ENCODE results near the gene MECP2.
"Not testable (repeated sequence)": the region's sequence is repeated elsewhere in the genome, so short reads cannot be mapped to it uniquely, and the experiment has no call there.

MECP2 gene

DNA sequence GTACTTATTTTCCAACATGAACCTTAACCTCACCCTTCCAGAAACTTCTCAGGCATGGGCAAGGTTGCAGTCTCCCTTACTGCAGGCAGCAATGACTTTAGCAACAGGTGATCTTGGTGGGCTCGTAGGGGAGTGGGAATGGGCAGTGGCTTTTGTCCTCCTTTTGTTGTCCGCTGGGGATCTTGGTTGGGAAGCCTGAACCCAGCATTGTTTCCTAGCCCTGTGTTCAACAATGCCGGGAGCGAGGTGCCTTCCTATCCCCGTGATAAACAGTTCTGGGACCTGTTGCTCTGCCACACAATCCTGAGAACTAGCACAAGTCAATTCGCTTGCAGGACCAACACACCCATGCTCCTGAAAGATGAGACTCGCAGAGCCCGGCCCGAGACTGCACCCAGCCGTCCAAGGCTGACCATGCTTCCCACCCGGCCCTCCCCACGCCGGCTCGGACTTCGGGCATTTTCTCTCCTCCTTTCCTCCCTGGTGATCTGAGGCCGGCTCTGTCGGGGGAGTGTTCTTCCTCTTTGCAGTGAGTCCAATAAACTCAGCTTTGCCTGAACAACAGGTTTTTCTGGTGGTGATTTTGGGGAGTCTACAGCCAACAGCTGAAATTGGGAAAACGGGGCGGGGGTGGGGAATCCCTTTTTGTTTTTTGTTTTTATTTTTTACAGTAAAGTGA is 98.0 kb downstream of the MECP2 start:
- no peak for FAIRE-seq
- no peak for DNase-seq (ENCODE audit: low spot score)

DNA sequence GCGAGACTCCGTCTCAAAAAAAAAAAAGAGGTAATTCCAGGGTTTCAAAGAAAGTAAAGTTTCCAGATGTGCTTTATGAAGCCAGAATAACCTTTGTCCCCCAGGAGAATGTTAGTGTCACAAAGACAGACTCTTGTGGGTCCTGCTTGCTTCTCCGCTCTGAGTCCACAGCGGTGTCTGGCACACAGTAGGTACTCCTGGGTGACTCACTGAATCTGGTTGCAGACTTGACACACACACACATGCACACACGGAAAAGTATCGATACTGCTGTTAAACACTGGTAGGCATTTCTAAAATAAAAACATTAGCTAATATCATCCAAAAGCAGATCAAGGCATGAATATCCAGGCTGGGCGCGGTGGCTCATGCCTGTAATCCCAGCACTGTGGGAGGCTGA is 102.0 kb downstream of the MECP2 start:
- FAIRE-seq (no peak), DNase-seq (ENCODE audit: low spot score) (no peak)

DNA sequence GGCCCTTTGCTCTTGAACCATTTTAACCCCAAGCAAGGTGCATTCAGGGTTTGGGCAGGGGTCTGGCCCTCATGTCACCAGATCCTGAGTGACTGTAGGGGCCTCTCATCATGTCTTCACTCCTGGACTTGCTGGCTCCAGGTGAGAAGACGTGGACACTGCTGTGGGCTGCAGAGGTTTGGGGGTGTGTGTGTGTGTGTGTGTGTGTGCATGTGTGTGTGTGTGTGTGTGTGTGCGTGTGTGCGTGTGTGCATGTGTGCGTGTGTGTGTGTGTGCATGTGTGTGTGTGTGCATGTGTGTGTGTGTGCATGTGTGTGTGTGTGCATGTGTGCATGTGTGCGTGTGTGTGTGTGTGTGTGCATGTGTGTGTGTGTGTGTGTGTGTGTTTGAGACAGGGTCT is 103.1 kb downstream of the MECP2 start:
- not testable (repeated sequence) for DNase-seq (ENCODE audit: low spot score); FAIRE-seq

DNA sequence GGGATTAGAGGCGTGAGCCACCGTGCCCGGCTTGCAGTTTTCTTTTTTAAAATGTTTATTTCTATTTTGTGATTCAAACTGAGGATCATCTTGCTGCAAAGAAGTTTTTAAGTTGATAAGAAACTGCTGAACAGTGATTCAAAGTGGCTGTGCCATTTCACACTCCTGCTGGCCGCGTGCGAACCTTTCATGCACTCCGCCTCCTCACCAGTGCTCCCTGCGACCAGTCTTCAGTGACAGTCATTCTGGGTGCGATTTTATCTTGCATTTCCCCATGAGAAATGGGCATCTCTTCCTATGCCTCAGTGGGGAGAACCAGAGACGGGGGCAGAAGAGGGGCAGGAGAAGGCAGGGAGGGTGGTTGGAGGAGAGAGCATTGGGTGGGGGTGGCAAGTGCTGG is 103.5 kb downstream of the MECP2 start:
- DNase-seq (ENCODE audit: low spot score): no peak
- no peak for FAIRE-seq

DNA sequence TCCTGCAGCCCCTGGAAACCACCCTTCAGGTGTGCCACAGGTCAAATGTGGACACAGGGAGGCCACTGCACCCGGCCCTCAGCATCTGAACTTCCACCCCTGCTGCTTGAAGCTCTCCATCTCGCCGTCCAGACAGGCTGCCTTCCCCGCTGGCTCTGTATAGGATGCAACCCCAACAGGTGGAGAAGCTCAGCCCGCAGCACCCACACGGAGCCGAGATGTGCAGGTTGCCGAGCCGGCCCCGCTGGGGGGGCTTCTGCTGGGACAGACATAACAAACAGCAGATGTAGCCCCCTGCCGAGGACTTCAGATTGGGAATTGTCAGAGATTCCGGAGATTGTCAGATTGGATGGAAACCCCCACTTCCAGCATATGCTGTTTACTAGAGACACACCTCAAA is 104.4 kb downstream of the MECP2 start:
- DNase-seq (ENCODE audit: low spot score) (no peak), FAIRE-seq (no peak)

DNA sequence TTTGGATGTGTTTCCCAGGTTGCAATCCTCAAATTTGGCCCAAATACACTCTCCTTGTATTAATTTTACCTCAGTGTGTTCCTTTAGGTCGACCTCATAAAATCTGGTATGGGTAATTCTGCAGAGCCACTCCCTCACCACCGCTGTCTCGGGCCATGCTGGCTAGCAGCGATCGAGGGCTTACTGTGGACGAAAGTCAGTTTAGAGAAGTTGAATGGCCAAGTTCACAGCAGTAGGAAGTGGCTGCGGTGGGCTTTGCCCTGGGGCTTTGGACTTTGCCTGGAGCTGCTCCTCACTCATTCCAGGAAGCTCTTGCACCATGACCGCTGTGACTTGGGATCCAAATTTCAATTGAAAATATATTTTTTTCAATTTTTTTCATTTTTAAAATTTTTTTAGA is 105.3 kb downstream of the MECP2 start:
- DNase-seq (ENCODE audit: low spot score) (no peak), FAIRE-seq (no peak)

DNA sequence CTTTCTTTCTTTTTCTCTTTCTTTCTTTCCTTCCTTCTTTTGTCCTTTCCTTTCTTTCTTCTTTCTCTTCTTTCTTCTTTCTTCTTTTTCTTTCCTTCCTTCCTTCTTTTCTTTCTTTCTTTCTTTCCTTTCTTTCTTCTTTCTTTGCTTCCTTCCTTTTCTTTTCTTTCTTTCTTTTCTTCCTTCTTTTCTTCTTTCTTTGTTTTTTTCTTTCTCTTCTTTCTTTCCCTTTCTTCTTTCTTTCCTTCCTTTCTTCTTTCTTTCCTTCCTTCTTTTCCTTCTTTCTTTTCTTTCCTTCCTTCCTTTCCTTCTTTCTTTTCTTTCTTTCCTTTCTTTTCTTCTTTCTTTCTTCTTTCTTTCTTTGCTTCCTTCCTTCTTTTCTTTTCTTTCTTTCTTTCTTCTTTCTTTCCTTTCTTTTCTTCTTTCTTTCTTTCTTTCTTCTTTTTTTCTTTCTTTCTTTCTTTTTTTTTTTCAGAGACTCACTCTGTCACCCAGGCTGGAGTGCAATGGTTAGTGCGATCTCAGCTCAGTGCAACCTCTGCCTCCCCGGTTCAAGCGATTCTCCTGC is 106.4 kb downstream of the MECP2 start:
- FAIRE-seq: no peak
- DNase-seq (ENCODE audit: low spot score): no peak

DNA sequence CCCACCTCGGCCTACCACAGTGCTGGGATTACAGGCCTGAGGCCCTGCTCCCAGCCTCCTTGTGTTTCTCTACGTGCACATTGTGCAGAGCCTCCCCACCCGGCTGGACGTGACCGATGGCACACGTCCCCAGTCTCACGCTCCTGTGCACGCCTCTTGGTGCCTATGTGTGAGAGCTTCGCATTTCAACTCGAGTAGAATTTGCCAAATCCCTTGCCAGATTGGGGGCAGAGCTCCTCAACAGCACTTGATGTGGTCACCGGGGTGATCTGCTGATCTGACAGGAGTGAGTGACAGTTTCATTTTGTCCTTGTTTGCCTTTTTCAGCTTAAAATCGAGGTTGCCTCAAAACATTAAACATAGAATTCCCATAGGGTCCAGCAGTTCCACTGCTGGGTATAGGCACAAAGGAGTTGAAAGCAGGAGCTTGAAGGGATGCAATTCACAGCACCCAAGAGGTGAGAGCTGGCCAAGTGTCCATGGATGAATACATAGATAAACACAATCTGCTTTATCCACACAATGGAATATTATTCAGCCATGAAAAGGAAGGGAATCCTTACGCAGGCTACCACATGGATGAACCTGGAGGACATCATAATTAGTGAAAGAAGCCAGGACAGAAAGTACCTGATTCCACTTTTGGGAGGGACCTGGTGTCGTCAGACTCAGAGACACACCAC is 107.4 kb downstream of the MECP2 start:
- FAIRE-seq: no peak
- DNase-seq (ENCODE audit: low spot score): no peak

DNA sequence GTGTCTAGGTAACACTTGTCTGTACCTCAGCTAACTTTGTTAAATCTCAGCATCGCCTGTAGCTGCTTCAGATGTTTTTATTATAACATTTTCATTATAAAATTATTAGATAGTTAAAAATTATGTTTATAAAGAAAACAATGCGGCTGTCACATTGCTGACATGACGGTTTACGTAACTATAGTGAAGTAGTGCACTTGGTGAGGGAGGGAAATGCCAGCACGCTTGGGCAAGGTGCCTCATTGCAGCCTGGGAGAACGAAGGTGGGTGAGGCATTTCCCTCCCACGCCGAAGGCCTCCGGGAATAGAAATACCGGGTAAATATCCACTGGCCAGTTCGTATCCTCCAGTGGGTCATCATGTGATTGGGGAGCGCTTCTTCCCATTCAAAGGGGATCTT is 109.0 kb downstream of the MECP2 start:
- DNase-seq (ENCODE audit: low spot score) (no peak), FAIRE-seq (no peak)

DNA sequence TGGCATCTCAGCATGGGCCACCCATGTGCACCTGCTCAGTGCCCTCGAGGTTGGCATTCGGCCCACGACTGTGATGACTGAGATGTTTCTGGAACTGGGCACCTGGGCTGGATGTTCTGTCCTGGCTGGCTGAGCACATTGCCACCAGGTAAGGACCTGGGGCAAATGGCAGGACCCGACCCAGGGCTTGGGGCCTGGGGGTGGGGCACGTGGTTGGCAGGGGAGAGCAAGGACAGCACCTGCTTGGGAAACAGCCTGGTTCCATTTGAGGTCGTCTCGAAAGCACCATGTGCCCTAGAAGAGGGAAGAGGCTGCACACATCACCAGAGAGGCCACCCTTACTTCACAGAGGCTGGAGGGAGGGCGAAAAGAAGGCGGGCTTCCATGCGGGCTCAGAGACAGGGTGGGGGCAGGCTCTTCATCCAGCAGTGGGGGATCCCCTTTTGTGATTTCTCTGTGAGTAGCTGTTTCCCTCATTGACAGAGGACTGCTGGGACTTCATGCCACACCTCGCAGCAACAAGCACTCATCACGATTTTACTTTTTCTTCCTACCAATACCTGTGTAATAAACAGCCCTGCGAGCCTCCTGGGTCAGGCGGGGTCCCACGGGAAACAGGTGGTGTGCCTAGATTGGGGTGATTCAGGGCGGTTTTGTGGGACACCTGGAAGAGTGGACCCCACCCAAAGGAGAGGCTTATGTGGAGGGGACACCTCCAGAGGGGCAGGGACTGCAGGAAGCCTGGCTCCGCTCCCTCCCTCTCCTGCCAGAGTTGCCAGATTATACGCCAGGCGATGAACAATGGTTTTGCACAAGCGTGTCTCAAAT is 113.0 kb downstream of the MECP2 start:
- FAIRE-seq (no peak), DNase-seq (ENCODE audit: low spot score) (no peak)

DNA sequence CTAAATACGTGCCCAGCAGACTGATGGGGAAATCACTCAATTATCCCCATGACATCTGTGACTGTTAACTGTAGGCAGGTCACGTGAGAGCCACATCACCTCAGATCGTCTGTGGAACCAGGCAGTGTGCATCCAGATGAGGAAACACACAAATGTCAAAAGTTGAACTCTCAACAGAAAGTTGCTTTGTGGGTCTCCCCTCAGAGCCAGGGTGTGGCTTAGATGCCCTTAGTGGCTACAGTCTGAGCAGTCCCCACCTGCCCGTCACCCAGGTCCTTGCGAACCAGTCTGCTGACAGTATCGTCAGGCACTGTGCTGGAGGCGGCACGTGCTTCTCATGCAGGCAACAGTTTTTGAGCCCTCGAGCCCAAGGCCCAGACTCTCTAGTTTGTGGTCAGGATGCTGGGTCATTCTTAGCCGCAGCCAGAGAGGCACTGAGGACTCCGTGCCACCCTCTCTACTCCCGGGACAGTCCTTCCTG is 114.2 kb downstream of the MECP2 start:
- DNase-seq (ENCODE audit: low spot score): no peak
- no peak for FAIRE-seq

DNA sequence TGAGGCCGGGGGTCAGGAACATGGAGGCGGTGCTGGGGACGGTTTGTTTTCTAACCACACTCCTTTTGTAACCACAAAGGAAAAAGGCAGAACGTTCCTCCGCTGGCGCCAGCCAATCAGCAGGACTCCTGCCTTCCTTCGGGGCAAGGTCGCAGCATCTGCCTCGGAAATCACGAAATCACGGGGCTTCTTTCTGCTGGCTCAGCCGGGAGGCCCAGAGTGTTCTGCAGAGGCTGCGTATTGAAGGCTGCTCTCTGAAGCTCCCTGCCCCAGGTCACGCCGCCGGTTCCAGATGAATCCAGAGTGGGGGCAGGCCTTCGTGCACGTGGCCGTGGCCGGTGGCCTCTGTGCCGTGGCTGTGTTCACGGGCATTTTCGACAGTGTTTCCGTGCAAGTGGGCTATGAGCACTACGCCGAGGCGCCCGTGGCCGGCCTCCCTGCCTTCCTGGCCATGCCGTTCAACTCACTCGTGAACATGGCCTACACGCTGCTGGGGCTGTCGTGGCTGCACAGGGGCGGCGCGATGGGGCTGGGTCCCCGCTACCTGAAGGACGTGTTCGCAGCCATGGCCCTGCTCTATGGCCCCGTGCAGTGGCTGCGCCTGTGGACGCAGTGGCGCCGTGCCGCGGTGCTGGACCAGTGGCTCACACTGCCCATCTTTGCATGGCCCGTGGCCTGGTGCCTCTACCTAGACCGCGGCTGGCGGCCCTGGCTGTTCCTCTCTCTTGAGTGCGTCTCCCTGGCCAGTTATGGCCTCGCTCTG is 115.6 kb downstream of the MECP2 start:
- DNase-seq (ENCODE audit: low spot score) (no peak), FAIRE-seq (no peak)

DNA sequence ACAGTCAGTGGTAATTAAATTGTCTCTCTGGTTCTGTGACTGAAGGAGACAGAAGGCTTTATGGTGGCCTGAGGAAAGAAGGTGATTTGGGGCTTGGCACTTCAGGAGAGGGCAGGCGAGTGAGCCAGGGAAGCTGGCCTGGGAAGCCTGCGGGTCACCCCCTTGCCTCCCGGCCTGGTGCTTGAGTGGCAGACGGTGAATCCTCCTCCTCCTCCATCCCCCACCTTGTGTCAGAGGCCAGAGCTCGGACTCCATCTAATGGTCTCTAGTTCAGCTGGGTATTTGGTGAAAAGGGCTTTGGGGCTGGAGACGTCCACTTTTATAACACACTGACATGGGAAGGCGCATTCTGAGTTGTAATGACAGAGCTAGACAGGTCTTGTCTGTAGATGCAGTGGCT is 116.3 kb downstream of the MECP2 start:
- FAIRE-seq (no peak), DNase-seq (ENCODE audit: low spot score) (no peak)

DNA sequence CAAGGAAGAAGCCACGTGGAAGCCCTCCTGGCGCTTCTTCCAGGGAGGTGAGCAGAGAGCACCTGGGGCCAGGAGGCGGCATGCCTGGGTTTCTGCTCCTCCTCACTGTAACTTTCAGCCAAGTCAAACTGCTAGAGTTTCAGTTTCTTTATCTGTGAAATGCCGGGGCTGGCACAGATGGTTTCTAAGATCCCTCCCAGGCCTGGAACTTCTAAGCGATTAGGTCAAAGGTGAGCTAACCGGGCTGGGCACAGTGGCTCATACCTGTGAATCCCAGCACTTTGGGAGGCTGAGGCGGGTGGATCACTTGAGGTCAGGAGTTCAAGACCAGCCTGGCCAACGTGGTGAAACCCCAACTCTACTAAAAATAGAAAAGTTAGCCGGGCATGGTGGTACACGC is 117.1 kb downstream of the MECP2 start:
- not testable (repeated sequence) for DNase-seq (ENCODE audit: low spot score); FAIRE-seq

DNA sequence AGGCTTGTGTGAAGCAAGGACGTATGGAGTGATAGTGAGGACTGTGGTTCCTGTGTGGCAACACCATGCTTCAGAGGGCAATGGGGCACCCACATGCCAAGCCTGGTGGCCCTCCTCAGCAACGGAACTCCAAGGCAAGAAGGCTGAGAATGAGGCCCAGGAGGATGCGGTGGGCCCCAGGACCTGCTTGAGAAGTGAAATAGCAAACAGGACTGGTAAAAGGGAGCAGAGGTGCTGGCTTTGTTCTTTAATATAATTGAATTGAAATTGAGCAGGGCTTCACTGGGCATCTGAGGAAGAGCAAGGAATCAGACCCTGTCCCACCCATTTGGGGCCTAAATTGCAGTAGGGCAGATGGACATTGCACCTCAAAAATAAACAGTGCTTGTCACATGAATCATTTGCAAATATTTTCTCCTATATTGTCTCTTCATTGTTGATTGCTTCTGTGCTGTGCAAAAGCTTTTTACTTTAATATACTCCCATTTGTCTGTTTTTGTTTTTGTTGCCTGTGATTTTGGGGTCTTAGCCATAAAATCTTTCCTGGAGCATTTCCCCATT is 122.7 kb downstream of the MECP2 start:
- no peak for DNase-seq (ENCODE audit: low spot score)
- FAIRE-seq: no peak

DNA sequence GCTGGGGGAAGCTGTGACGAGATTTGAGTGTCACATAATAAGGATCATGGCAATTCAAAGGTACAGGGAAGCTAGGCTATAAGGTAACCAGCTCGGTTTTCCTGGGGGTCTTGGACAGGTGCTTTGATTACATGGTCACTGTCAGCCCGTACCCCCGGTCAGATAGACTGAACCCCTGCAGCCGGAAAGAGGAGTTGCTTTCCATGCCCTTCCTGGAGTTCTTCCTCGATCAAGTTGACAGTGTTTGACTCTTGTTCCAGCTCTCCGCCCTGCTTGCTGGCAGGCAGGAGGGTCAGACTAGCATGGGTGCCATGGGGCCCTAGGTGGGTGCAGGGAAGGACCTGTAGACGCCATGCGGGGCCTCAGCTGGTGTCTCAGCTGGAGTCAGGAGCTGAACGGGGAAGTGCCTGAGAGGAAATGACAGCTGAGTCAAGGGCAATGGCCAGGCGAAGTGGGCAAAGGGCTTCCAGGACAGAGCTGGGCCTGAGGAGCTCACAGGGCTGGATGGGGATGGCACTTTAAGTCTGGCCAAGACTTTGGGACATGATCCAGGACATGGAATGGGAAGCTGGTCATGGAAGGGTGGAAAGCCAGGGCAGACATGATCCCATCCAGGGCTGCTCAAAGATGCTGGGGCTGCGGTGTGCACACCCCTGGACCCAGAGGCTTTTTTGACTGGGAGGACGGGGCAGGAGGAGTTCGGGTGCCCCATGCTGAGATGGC is 123.4 kb downstream of the MECP2 start:
- DNase-seq (ENCODE audit: low spot score): no peak
- FAIRE-seq: no peak

DNA sequence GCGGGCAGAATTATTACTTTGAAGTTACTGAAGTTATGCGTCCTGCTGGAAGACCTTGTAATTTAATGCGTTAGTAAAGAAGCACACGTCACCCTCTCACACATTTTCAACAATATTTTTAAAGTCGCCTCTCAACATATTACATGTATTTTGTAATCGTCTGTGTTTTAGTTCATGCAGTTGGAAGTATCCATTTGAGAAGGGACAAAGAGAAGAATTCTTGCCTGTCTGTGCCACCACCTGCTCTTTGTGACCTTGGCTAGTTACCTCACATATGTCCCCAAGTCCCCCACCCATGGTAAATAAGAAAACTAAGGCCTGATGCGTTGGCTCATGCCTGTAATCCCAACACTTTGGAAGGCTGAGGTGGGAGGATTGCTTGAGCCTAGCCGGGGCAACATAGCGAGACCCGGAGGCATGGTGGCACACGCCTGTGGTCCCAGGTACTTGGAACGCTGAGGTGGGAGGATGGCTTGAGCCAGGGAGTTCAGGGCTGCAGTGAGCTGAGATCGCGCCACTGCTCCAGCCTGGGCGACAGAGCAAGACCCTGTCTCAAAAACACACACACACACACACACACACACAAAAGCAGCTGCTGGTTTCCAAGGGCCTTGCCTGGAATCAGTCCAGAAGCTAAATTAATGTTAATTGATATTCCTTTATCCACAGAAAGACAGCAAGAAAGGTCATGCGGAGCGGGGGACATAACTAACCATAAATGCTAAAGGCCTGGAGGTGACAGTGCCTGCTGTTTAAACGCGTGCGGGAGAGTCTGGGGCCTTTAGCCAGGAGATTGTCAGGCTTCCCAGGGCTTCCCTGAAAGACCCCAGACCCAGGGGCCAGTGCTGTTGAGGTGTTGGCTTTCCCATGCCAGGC is 124.2 kb downstream of the MECP2 start:
- FAIRE-seq (no peak), DNase-seq (ENCODE audit: low spot score) (no peak)

DNA sequence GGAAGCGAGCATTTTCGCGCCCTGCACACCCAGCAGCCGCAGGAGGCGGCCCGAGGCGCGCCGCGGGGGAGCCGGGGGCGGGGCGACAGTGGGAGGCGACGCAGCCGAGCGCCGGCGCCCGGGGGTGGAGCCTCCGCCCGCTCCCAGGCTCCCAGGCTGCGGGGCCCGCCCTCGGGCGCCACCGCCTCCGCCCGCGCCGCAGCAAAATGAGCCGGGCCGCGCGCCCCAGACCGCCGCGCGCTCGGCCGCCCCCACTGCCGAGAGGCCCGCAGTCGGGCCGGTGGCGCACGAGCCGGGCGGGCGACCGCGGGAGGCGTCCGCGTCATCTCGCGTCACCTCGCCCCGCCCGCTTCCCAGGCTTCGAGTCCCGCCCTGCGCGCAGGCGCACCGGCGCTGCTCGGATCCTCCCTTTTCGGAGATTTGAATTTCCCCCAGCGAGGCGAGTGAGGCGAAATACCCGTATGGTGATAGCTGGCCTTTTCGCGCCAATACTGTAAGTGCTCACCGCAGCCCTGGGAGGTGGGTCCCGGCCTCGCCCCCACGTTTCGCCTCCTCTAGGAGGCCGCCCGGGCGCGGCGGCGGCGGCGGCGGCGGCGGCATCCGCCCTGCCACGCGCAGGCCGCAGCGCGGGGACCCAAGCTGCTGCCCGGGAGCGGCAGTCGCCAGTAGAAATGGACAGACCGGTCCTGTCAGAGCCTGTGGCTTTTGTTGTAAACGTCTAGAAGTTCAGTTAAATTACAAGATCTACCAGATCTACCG is 125.0 kb downstream of the MECP2 start, which contains the start of gene TMEM187:
TSS of gene TMEM187 (plus strand) at position 387 of the 759 bp plus-strand sequence. CDS start 9,309 bp downstream, outside the sequence.
- peak; percentile 89 for DNase-seq (ENCODE audit: low spot score)

More for the DNA sequence above, 125.0 kb downstream of the MECP2 start, which contains the start of gene TMEM187:
- peak; percentile 52 for FAIRE-seq

Measured in urothelium cell line (cell line).